HepG2 (cell line): ENCODE results near the gene PDIA4. TPM values are rescaled to one million over a fixed set of nuclear protein-coding genes. Genes with fewer than 3 reads are reported as not detected.

ENCODE experiments used
- ARNTL ChIP-seq: sonication (generic); formaldehyde crosslinking; IDR thresholded peaks from 2 replicates; pipeline ENCODE4 v1.4.0; 2020; ENCODE audit warnings: mild to moderate bottlenecking, missing genetic modification reagents
- GTF2F1 ChIP-seq: fragments of 150-350 bp; IDR thresholded peaks from 2 replicates; pipeline ENCODE4 v1.6.1; 2014; ENCODE audit warnings: low read length
- ISL2 ChIP-seq: sonication (generic); formaldehyde crosslinking; IDR thresholded peaks from 2 replicates; pipeline ENCODE4 v1.5.0; 2020; ENCODE audit warnings: missing genetic modification reagents
- LRRFIP1 ChIP-seq: sonication (generic); formaldehyde crosslinking; conservative IDR thresholded peaks from 2 replicates; pipeline ENCODE4 v1.4.0; 2020; ENCODE audit warnings: missing genetic modification reagents
- NFKB2 ChIP-seq: sonication (generic); formaldehyde crosslinking; IDR thresholded peaks from 2 replicates; pipeline ENCODE4 v1.4.0; 2020; ENCODE audit warnings: missing genetic modification reagents, borderline replicate concordance
- REXO4 ChIP-seq: sonication (generic); formaldehyde crosslinking; IDR thresholded peaks from 2 replicates; pipeline ENCODE4 v1.8.0; 2022; ENCODE audit warnings: missing genetic modification reagents, mild to moderate bottlenecking, borderline replicate concordance
- SSRP1 ChIP-seq: IDR thresholded peaks from 2 replicates; pipeline ENCODE4 v1.6.1; 2016; ENCODE audit warnings: control low read depth
- ZFAT ChIP-seq: sonication (generic); formaldehyde crosslinking; conservative IDR thresholded peaks from 2 replicates; pipeline ENCODE4 v1.8.1; 2023; ENCODE audit warnings: missing genetic modification reagents, inconsistent platforms
- ZNF230 ChIP-seq: sonication (generic); formaldehyde crosslinking; IDR thresholded peaks from 2 replicates; pipeline ENCODE4 v1.4.0; 2020; ENCODE audit warnings: mild to moderate bottlenecking, missing genetic modification reagents
- ZNF446 ChIP-seq: sonication (generic); formaldehyde crosslinking; IDR thresholded peaks from 2 replicates; pipeline ENCODE4 v1.5.0; 2020; ENCODE audit warnings: mild to moderate bottlenecking, missing genetic modification reagents
- ZNF562 ChIP-seq: sonication (generic); formaldehyde crosslinking; IDR thresholded peaks from 2 replicates; pipeline ENCODE4 v1.8.0; 2022; ENCODE audit warnings: missing genetic modification reagents, borderline replicate concordance
- ZNF567 ChIP-seq: sonication (generic); formaldehyde crosslinking; IDR thresholded peaks from 2 replicates; pipeline ENCODE4 v1.8.1; 2023; ENCODE audit warnings: mild to moderate bottlenecking, missing genetic modification reagents, borderline replicate concordance
- ZNF616 ChIP-seq: sonication (generic); formaldehyde crosslinking; IDR thresholded peaks from 2 replicates; pipeline ENCODE4 v1.5.0; 2020; ENCODE audit warnings: low read depth, mild to moderate bottlenecking, missing genetic modification reagents
- ZNF878 ChIP-seq: sonication (generic); formaldehyde crosslinking; IDR thresholded peaks from 2 replicates; pipeline ENCODE4 v1.8.1; 2023; ENCODE audit warnings: mild to moderate bottlenecking, missing genetic modification reagents, moderate library complexity
- polyA plus RNA-seq, 8 experiments: library from polyadenylated mRNA; depleted of rRNA in 3 of 8; stranded (reverse) in 7 of 8; unstranded in 1 of 8; fragments of >200 nt; fragmentation: Illumina TruSeq in 4 of 8; extraction: Trizol in 4 of 8; gene quantifications; 2 replicates each; pipeline versions ENCODE4 v1.2.1 to v1.2.3, GENCODE V29; 2011 to 2016; ENCODE audit warnings: low read depth in 4 of 8, missing spikeins in 1 of 8, mixed read lengths in 1 of 8; ENCODE audit not compliant: insufficient read depth in 1 of 8
- total RNA-seq, 5 experiments: library from RNA; depleted of rRNA; stranded (reverse); fragments of >200 nt; fragmentation: Illumina TruSeq; extraction: Trizol; gene quantifications; 2 replicates each; pipeline ENCODE4 v1.2.3, GENCODE V29; 2016; ENCODE audit warnings: low read depth in 1 of 5
- TF ChIP-seq, protein P1 (sequence below): sonication (generic); formaldehyde crosslinking; IDR thresholded peaks from 2 replicates; pipeline ENCODE4 v1.5.1; 2020; ENCODE audit warnings: mild to moderate bottlenecking, missing genetic modification reagents, moderate library complexity
- TF ChIP-seq, protein P2 (sequence below): sonication (generic); formaldehyde crosslinking; IDR thresholded peaks from 2 replicates; pipeline ENCODE4 v1.4.0; 2020; ENCODE audit warnings: missing genetic modification reagents

Gene PDIA4
- total and polyA plus RNA-seq, 2 of the 13 experiments (the other 11 are each of a cell fraction or from before 2014, with no cell fraction given) = 278 to 402 TPM

GRCh38 chr7:149028346-149029109, at the start of gene PDIA4 (continued):
- TF ChIP-seq ZFAT (CRISPR knock-in tag) (no peak), ZNF567 (CRISPR knock-in tag) (peak; percentile 24; the same call in 1 of the 2 replicates), REXO4 (peak; percentile 31; the same call in 1 of the 2 replicates), ZNF878 (CRISPR knock-in tag) (peak; percentile 98), GTF2F1 (0 out of 2 replicates have a peak, but pooled peaks have one; percentile 28), ZNF446 (CRISPR knock-in tag) (no peak), ZNF562 (CRISPR knock-in tag) (peak; percentile 73; the same call in 1 of the 2 replicates), ARNTL (CRISPR knock-in tag) (peak; percentile 94), NFKB2 (CRISPR knock-in tag) (0 out of 2 replicates have a peak, but pooled peaks have one; percentile 81), SSRP1 (CRISPR knock-in tag) (no peak), ZNF616 (CRISPR knock-in tag) (0 out of 2 replicates have a peak, but pooled peaks have one; percentile 48), ZNF230 (no peak; the same call in 1 of the 2 replicates), ISL2 (CRISPR knock-in tag) (peak; percentile 36), LRRFIP1 (CRISPR knock-in tag) (no peak)
- TF ChIP-seq, protein P1, sequence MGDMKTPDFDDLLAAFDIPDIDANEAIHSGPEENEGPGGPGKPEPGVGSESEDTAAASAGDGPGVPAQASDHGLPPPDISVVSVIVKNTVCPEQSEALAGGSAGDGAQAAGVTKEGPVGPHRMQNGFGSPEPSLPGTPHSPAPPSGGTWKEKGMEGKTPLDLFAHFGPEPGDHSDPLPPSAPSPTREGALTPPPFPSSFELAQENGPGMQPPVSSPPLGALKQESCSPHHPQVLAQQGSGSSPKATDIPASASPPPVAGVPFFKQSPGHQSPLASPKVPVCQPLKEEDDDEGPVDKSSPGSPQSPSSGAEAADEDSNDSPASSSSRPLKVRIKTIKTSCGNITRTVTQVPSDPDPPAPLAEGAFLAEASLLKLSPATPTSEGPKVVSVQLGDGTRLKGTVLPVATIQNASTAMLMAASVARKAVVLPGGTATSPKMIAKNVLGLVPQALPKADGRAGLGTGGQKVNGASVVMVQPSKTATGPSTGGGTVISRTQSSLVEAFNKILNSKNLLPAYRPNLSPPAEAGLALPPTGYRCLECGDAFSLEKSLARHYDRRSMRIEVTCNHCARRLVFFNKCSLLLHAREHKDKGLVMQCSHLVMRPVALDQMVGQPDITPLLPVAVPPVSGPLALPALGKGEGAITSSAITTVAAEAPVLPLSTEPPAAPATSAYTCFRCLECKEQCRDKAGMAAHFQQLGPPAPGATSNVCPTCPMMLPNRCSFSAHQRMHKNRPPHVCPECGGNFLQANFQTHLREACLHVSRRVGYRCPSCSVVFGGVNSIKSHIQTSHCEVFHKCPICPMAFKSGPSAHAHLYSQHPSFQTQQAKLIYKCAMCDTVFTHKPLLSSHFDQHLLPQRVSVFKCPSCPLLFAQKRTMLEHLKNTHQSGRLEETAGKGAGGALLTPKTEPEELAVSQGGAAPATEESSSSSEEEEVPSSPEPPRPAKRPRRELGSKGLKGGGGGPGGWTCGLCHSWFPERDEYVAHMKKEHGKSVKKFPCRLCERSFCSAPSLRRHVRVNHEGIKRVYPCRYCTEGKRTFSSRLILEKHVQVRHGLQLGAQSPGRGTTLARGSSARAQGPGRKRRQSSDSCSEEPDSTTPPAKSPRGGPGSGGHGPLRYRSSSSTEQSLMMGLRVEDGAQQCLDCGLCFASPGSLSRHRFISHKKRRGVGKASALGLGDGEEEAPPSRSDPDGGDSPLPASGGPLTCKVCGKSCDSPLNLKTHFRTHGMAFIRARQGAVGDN (CRISPR knock-in tag) = peak; percentile 94
- TF ChIP-seq, protein P2, sequence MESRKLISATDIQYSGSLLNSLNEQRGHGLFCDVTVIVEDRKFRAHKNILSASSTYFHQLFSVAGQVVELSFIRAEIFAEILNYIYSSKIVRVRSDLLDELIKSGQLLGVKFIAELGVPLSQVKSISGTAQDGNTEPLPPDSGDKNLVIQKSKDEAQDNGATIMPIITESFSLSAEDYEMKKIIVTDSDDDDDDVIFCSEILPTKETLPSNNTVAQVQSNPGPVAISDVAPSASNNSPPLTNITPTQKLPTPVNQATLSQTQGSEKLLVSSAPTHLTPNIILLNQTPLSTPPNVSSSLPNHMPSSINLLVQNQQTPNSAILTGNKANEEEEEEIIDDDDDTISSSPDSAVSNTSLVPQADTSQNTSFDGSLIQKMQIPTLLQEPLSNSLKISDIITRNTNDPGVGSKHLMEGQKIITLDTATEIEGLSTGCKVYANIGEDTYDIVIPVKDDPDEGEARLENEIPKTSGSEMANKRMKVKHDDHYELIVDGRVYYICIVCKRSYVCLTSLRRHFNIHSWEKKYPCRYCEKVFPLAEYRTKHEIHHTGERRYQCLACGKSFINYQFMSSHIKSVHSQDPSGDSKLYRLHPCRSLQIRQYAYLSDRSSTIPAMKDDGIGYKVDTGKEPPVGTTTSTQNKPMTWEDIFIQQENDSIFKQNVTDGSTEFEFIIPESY (CRISPR knock-in tag) = peak; percentile 40
